Ammon's horn (tissue), 1 donor: Measurements from ENCODE around the gene CYB561D2.

ENCODE experiments used
- DNase-seq: peaks from one replicate; pipeline ENCODE4 v3.0.0-alpha.2; 2016; ENCODE audit warnings: low spot score

CYB561D2 gene

GRCh38 chr3:50390508-50391224, 40.0 kb downstream of the CYB561D2 start:
- DNase-seq: peak; percentile 62

- DNase-seq: peak; percentile 52
These were observed 41.5 kb downstream of the CYB561D2 start for GRCh38 chr3:50392101-50392715.

GRCh38 chr3:50393061-50393460, 42.4 kb downstream of the CYB561D2 start:
- no peak for DNase-seq

GRCh38 chr3:50395070-50395860, 44.6 kb downstream of the CYB561D2 start:
- no peak for DNase-seq

- DNase-seq: no peak
These were observed 45.8 kb downstream of the CYB561D2 start for GRCh38 chr3:50396502-50396901.

- DNase-seq: no peak
These were observed 51.4 kb downstream of the CYB561D2 start for GRCh38 chr3:50401978-50402595.
